ENCODE results near the gene ARFGEF3.
A peak's percentile ranks its signal among the peaks of the same experiment; 100 is the strongest.
"Not testable (repeated sequence)": the region's sequence is repeated elsewhere in the genome, so short reads cannot be mapped to it uniquely, and the experiment has no call there.

ARFGEF3 gene, protein sequence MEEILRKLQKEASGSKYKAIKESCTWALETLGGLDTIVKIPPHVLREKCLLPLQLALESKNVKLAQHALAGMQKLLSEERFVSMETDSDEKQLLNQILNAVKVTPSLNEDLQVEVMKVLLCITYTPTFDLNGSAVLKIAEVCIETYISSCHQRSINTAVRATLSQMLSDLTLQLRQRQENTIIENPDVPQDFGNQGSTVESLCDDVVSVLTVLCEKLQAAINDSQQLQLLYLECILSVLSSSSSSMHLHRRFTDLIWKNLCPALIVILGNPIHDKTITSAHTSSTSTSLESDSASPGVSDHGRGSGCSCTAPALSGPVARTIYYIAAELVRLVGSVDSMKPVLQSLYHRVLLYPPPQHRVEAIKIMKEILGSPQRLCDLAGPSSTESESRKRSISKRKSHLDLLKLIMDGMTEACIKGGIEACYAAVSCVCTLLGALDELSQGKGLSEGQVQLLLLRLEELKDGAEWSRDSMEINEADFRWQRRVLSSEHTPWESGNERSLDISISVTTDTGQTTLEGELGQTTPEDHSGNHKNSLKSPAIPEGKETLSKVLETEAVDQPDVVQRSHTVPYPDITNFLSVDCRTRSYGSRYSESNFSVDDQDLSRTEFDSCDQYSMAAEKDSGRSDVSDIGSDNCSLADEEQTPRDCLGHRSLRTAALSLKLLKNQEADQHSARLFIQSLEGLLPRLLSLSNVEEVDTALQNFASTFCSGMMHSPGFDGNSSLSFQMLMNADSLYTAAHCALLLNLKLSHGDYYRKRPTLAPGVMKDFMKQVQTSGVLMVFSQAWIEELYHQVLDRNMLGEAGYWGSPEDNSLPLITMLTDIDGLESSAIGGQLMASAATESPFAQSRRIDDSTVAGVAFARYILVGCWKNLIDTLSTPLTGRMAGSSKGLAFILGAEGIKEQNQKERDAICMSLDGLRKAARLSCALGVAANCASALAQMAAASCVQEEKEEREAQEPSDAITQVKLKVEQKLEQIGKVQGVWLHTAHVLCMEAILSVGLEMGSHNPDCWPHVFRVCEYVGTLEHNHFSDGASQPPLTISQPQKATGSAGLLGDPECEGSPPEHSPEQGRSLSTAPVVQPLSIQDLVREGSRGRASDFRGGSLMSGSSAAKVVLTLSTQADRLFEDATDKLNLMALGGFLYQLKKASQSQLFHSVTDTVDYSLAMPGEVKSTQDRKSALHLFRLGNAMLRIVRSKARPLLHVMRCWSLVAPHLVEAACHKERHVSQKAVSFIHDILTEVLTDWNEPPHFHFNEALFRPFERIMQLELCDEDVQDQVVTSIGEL (N-terminal part only)

DNA sequence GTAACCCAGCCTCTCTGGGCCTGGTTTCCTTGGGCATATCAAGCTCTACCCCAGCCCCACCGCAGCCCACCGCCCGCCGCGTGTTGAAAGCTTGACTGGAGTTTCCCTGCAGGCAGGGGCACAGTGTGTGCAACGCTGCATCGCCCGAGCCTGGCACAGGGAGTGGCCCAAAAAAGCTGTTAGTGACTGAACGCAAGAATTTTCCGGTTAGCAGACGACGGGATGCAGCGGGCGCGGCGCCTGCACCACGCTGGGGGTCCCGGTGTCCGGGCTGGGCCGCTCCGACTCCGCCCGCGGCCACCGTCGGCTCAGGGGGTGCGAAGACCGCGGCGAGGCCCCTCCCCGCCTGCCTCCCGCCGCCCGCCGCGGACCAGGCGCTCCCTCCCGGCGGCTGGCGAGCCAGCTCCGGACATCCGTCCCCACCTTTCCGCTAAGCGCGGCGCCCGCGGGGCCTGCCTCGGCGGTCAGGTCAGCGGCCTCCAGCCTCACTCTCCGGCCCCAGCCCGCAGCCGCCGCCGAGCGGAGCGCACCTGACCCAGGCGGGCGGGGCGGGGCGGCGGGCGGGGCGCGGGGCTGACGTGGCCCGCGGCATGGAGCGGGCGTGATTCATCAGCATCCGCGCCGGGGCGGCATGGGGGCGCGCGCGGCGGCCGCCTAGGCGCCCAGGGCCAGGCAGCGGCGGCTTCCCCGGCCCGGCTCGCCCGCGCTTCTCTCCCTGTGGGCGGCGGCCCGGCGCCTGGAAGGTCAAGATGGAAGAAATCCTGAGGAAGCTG is at the start of gene ARFGEF3:
Gene ARFGEF3, plus strand, starts transcription at position 602 of the 773 bp plus-strand sequence. Its CDS starts 148 bp downstream, at position 750.
- DNase-seq = peak in 44 of 56 donors; percentile 22 to 83 (median 64)

DNA sequence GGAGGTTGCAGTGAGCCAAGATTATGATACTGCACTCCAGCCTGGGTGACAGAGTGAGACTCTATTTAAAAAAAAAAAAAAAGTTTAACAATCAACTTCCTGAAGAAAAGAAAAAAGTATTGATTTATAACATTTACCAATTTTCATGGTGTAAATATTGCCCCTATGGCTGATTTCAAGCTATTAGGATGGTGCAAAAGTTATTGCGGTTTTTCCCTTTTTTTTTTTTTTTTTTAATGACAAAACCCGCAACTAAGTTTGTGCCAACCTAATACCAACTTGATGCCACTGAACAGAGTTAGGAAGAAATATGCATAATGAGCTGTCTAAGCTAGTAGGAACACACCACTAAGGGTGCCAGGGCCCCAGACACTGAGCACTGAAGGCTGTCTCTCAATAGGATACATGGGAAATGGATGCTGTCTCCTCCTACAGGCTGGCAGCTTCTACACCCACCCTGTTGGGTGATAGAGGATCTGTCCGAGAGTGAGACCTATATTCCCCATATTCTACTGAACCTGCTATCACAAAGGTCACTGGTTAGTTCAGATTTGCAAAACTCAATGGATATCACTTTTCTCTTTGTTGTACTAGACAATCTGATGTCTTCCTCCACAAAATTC is 48.0 kb upstream of the ARFGEF3 start:
- no peak for DNase-seq

DNA sequence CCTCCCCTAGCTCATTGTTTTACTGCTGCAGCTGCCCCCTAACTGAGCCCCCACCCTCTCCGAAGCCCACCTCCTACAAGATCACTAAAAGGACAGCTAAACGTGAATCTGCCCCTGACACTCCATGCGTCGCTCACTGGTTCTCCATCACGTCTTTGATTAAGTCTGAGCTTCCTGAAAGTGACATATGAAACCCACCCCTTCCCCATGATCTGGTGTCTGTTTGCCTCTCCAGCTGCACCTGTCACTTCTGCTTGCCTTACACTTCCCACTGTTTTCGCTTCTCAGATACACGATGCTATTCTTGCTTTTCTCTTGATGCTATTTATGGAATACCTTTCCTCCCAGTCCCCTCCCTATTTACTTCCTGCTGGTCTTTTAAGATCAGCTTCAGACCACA is 46.5 kb upstream of the ARFGEF3 start:
- DNase-seq = no peak

DNA sequence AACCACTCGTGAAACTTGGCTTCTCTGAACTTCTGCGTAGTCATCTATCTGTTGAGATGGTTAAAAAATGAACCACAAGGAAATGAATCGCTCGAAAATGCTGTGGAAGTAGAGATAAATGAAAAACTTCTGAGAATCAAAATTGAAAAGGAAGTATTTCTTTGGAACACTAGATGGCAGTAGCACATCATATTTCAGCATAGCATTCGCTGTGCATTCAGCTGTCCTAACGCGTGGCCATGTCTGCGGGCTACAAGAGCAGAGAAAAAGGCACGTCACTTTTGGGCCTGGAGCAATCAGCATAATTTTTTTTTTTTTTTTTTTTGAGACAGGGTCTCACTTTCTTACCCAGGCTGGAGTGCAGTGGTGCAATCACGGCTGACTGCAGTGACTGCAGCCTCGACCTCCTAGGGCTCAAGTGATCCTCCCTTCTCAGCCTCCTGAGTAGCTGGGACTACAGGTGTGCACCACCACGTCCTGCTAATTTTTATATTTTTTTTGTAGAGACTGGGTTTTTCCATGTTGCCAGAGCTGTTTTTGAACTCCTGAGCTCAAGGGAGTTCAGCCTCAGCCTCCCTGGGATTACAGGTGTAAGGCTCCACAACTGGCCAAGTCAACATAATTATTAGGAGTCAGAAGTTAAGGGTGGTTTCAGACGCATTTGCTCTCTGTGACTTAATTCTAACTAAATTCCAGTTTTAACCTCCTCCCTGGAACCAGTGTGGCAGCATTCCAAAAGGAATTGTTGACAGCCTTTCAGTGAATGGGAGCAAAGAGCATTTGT is 45.7 kb upstream of the ARFGEF3 start:
- peak in 33 of 56 donors; percentile 2 to 71 (median 34) for DNase-seq

DNA sequence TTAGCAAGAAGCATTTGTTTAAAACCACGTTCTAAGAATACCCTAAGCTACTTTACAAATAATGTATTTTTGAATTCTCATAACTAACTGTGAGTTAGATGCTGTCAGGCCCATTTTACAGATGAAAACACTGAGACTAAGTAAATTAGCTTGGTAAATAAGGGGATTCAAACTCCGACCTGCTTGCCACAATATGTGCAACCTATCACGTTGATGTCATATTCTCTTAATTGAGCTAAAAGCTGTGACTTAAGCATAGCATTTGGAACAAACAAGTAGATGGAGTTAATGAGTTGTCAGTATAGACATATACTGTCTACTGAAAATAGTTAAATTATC is 45.1 kb upstream of the ARFGEF3 start:
- no peak for DNase-seq

DNA sequence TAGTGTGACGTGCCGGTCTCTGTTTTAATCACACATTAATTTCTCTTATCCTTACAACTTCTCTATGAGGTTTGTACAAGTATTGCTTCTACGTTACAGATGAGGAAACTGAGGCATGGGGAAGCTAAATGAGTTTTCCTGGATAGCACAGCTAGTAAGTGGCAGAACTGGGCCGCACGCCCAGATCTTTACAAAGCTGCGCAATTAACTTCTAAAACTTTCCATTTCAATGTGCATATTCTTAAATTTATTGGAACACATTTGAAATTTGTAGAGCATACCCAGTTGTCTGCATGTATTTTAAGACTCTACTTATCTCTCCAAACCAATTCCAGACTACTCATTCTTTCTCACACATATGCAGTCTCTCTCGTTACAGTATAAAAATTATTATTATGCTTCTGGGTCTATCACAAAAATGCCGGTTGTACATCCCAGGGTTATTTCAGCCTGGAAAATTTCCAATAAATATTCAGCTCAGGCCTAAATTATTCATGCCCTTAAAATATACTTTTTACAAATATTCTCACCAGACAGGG is 44.3 kb upstream of the ARFGEF3 start:
- no peak for DNase-seq

DNA sequence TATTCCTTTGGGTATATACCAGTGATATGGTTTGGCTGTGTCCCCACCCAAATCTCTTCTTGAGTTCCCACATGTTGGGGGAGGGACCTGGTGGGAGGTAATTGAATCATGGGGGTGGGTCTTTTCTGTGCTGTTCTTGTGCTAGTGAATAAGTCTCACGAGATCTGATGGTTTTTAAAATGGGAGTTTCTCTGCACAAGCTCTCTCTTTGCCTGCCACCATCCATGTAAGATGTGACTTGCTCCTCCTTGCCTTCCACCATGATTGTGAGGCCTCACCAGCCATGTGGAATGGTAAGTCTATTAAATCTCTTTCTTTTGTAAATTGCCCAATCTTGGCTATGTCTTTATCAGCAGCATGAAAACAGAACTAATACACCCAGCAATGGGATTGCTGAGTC is 42.5 kb upstream of the ARFGEF3 start:
- DNase-seq = not testable (repeated sequence)

DNA sequence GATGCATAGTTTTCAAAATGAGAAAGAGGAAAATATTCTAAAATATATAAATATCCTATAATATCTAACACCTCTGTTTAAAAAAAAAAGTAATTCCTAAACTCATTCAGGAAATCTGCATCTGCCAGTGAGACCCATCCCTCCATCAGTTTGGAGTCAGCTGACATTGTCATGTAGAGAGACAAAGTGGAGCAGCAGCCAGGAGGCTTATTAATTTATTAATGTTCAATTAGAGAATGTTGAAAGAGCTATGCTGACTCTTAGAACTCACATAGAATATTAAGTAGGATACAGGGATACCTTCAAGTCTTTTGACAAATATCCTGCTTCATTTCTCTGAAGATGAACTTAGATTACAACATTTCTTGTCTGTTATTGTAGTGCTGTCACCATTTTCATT is 41.8 kb upstream of the ARFGEF3 start:
- no peak for DNase-seq

DNA sequence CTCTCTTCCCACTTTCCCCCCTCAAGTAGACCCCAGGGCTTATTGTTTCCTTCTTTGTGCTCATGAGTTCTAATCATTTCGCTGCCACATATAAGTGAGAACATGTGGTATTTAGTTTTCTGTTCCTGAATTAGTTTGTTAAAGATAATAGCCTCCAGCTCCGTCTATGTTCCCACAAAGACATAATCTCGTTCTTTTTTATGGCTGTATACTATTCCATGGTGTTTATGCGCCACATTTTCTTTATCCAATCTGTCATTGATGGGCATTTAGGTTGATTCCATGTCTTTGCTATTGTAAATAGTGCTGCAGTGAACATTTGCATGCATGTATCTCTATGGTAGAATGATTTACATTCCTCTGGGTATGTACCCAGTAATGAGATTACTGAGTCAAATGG is 37.6 kb upstream of the ARFGEF3 start:
- no peak for DNase-seq

DNA sequence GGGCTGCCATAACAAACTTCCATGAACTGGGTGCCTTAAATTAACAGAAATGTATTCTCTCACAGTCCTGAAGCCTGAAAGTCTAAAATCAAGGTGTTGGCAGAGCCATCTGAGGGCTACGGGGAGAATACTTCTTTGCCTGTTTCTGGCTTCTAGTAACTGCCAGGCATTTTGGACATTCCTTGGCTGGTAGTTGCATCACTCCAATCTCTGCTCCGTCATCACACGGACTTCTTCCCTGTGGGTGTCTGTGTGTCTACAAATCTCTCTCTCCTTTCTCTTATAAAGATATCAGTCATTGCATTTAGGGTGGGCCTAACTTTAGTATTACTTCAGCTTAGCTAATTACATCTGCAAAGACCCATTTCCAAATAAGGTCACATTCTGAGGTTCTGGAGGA is 33.6 kb upstream of the ARFGEF3 start:
- no peak for DNase-seq

DNA sequence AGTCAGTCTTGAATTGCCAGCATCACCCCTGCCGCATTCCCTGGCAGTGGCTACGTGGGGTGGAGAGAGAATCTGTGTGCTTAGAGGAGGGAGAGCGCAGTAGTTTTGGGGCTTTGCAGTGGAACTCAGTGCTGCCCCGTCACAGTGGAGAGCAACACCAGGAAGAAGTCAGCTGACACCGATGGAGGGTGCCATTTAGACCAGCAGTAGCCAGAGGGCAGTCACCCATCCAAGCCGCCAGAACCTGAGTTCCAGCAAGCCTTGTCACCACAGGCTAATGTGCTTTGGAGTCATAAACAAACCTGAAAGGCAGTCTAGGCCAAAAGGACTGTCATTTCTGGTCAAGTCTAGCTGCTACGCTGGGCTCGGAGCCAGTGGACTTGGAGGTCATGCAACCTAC is 32.5 kb upstream of the ARFGEF3 start:
- no peak for DNase-seq

DNA sequence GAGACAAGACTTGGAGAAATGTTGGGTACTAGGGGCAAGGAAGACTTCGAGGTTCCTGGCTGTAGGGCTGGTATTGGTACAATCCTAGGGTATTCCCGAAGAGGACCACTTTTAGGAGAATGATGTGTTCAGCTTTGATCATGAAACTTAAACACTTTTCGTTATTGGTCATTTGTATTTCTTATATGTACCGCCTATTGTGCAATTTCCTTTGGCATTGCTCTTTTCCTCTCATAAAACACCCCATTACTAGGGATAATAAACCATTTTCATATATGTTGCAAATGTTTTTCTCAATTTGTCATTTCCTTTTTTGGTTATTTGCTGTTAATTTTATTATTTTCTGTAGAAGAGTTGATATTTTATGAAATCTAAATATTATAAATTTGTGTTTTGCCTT is 18.9 kb upstream of the ARFGEF3 start:
- no peak for DNase-seq

DNA sequence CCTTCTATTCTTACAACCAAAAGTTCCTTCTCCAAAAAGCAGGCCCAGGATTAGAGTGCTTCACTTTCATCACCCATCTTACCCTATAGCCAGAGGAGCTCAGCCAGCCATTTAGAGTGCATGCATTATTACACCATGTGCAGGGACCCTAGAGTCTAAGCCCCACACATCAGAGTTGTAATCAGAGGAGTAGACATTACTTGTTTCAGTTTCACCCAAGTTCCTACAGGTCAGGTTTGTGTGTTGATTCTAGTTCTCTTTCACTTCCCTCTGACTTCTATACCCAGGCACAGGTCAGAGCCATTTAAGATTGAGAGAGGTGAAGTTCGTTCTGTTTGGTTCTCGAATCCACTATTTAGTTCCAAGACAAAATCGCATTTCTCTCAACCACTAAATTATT is 16.3 kb upstream of the ARFGEF3 start:
- DNase-seq = no peak

DNA sequence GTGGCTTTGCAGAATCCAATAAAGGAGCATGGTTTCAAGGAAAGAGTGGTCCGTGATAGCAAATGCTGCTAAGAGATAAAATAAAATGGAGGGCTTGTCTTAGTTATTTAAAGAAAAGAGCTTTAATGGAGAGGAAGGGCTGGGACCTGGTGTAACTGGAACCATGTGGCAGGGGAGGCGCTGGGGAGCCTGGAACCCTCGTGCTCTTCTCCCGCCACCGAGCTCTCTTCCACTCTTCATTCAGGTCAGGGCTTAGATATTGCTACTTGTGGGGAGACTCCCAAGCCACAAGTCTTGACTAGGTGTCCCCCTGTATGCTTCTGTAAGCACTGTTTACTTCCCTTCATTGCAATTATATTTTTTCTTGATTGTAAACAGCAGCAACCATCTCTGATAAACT is 15.2 kb upstream of the ARFGEF3 start:
- DNase-seq = no peak

DNA sequence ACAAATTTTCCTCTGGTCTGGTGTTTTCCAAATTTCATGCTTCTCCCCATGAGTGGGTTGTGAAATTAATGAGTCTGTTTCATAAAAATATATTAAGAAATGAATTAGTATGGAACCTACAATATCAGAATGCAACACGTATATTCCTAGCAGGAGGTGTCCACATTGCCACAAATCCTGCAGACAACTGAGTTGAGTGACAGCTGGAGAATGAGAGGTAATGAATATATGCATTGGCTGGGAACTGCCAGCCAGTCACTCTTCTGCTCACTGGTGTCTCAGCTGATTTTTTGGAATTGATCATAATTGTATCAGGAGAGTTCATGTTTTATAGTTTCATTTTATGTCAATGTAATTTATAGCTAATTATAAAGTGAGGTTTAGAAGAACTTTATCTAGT is 6.3 kb upstream of the ARFGEF3 start:
- DNase-seq = no peak

DNA sequence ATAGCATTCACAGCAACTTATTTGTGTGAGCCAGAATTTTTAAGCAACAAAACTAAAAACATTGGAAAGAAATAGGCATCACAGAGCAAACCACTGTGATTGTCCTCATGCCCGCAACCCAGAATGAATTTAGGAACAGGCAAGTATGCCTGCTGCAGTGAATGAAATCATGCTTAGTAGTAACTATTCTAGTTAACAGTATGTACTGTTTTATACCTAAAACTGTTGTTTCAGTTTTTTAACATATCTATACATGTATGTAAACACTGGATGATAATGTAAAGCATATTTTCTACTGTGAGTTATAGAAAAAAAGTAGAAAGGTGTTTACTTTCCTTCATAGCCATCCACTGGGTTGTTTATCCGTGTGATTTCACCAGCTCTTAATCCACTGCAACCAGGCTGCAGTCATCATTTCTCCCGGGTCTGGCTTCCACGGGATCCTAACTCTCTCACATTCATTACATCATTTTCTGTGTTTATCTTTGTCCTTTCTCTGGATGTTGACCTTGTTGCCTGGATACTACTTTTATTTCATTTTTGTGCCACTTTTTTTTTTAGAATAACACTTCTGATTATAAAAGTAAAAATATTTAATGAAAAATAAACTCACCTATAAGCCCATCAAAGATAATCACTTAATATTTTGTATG is 3.6 kb upstream of the ARFGEF3 start:
- no peak for DNase-seq

DNA sequence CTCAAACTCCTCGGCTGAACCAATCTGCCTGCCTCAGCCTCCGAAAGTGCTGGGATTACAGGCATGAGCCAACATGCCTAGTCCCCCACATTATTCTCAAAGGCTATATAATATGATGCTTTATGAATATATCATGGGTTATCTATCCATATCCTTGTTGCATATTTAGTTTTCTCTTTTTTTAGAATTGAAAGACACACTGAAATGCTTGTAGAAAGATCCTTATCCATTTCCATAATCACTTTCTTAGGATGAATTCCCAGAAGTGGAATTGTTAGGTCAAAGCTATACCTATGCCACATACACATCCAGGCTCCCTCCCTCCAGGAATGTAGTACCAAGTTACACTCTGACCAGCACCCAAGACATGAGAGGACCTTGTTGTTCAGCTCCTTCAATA is 2.5 kb upstream of the ARFGEF3 start:
- no peak for DNase-seq

DNA sequence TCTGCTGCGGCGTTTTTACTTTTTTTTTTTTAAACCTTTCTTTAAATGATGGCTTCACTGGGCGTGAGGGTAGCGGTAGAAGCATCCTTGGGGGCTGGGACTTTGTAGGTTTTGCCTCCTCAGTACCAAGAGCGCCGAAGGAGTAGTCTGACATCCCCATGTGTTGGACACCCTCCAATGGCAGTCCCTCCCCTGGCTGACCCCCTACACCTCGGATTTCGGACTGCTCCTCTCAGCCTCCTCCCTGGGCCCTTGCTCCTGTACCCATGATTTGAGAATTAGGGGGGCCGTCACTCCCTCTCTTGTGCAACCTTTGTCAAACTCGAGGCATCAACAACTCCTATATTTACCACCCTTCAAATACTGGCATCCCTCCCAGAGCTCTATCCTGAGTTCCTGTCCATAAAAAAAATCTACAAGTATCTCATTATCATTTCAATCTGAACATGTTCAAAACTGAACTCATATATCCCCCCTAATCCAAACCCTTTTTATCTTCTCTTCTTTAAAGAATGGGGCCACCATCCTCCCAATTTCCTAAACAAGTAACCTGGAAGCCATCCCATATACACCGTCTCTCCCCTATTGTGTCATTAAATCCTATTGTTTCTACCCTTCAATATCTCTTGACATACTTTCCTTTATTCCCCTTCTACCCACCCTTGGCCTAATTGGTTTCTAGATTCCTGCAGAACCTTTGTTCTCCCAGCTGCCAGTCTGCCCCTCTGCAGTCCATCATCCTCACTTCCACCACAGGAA is 1.2 kb upstream of the ARFGEF3 start:
- no peak for DNase-seq
